Mesenchymal stem cell (in vitro differentiated cells and primary cell): ENCODE data around the gene UBXN10.

ENCODE experiments used
- DNase-seq: peaks from one replicate; pipeline ENCODE4 v3.0.0-alpha.2; 2013
- H2AFZ ChIP-seq: one replicate; pipeline ENCODE4 v1.6.1; 2013; ENCODE audit warnings: low read depth, mild to moderate bottlenecking, control low read depth, inconsistent platforms, low read length, moderate library complexity
- H2AK5ac ChIP-seq: 2 replicates; pipeline ENCODE4 v1.6.1; 2013; ENCODE audit warnings: low read length, moderate library complexity, mild to moderate bottlenecking, inconsistent platforms; ENCODE audit not compliant: severe bottlenecking
- H2BK120ac ChIP-seq: one replicate; pipeline ENCODE4 v1.6.1; 2013; ENCODE audit warnings: low read depth, mild to moderate bottlenecking, inconsistent platforms, low read length, moderate library complexity
- H2BK12ac ChIP-seq, 2 experiments: one replicate each; pipeline ENCODE4 v1.6.1; 2013; ENCODE audit warnings: inconsistent platforms in 2 of 2, low read length in 2 of 2, mild to moderate bottlenecking in 2 of 2, moderate library complexity in 2 of 2, control low read depth in 1 of 2
- H2BK15ac ChIP-seq: one replicate; pipeline ENCODE4 v1.6.1; 2013; ENCODE audit warnings: mild to moderate bottlenecking, low read depth, inconsistent platforms; ENCODE audit not compliant: poor library complexity, severe bottlenecking
- H2BK5ac ChIP-seq: 2 replicates; pipeline ENCODE4 v1.6.1; 2013; ENCODE audit warnings: low read depth, mild to moderate bottlenecking, low read length, control low read depth, inconsistent platforms; ENCODE audit not compliant: poor library complexity, severe bottlenecking
- H3K14ac ChIP-seq, 2 experiments: one replicate each; pipeline ENCODE4 v1.6.1; 2013; ENCODE audit warnings: inconsistent platforms in 2 of 2, low read length in 2 of 2, control low read depth in 1 of 2, mild to moderate bottlenecking in 1 of 2, moderate library complexity in 1 of 2
- H3K18ac ChIP-seq, 2 experiments: one replicate each; pipeline ENCODE4 v1.6.1; 2013; ENCODE audit warnings: inconsistent platforms in 2 of 2, low read length in 2 of 2, control low read depth in 1 of 2, low read depth in 1 of 2, mild to moderate bottlenecking in 1 of 2
- H3K23ac ChIP-seq, 2 experiments: one replicate each; pipeline ENCODE4 v1.6.1; 2013; ENCODE audit warnings: inconsistent platforms in 2 of 2, low read length in 2 of 2, mild to moderate bottlenecking in 2 of 2, moderate library complexity in 2 of 2, control low read depth in 1 of 2
- H3K27ac ChIP-seq: 2 replicates; pipeline ENCODE4 v1.5.1; 2013; ENCODE audit warnings: mild to moderate bottlenecking, moderate library complexity, low read length, control low read depth, inconsistent platforms; ENCODE audit not compliant: poor library complexity, severe bottlenecking
- H3K27me3 ChIP-seq, 2 experiments: 2 replicates each; pipeline versions ENCODE4 v1.6.1 to v1.7.0; 2013; ENCODE audit warnings: low read length in 2 of 2, mild to moderate bottlenecking in 2 of 2, moderate library complexity in 2 of 2, control low read depth in 1 of 2, inconsistent platforms in 1 of 2; ENCODE audit not compliant: control insufficient read depth in 1 of 2, insufficient read depth in 1 of 2
- H3K36me3 ChIP-seq, 2 experiments: 2 replicates each; pipeline versions ENCODE4 v1.6.1 to v1.7.0; 2013; ENCODE audit warnings: low read length in 2 of 2, control low read depth in 1 of 2, inconsistent platforms in 1 of 2, low read depth in 1 of 2, mild to moderate bottlenecking in 1 of 2; ENCODE audit not compliant: insufficient read depth in 2 of 2, control insufficient read depth in 1 of 2
- H3K4ac ChIP-seq, 2 experiments: one replicate each; pipeline ENCODE4 v1.6.1; 2013; ENCODE audit warnings: inconsistent platforms in 2 of 2, low read length in 2 of 2, mild to moderate bottlenecking in 2 of 2, moderate library complexity in 2 of 2, control low read depth in 1 of 2, low read depth in 1 of 2
- H3K4me1 ChIP-seq: 2 replicates; pipeline ENCODE4 v1.6.1; 2013; ENCODE audit warnings: low read depth, low read length, control low read depth; ENCODE audit not compliant: control insufficient read depth, insufficient read depth
- H3K4me2 ChIP-seq: 2 replicates; pipeline ENCODE4 v1.6.1; 2013; ENCODE audit warnings: low read length, mild to moderate bottlenecking, inconsistent platforms; ENCODE audit not compliant: poor library complexity, severe bottlenecking
- H3K4me3 ChIP-seq, 2 experiments: 2 replicates each; pipeline versions ENCODE4 v1.5.1 to v1.7.0; 2013; ENCODE audit warnings: low read length in 2 of 2, mild to moderate bottlenecking in 2 of 2, control low read depth in 1 of 2, low read depth in 1 of 2; ENCODE audit not compliant: insufficient read depth in 1 of 2
- H3K79me1 ChIP-seq: replicated peaks from 2 replicates; pipeline ENCODE4 v1.6.1; 2013; ENCODE audit warnings: mild to moderate bottlenecking, control low read depth, low read length, inconsistent platforms; ENCODE audit not compliant: poor library complexity, severe bottlenecking
- H3K9ac ChIP-seq: 2 replicates; pipeline ENCODE4 v1.7.0; 2013; ENCODE audit warnings: mild to moderate bottlenecking, low read length, moderate library complexity
- H3K9me3 ChIP-seq: 2 replicates; pipeline ENCODE4 v1.7.0; 2013; ENCODE audit warnings: mild to moderate bottlenecking, low read length; ENCODE audit not compliant: control insufficient read depth
- H4K8ac ChIP-seq: one replicate; pipeline ENCODE4 v1.6.1; 2013; ENCODE audit warnings: inconsistent platforms, mild to moderate bottlenecking, low read length, moderate library complexity
- H4K91ac ChIP-seq: one replicate; pipeline ENCODE4 v1.6.1; 2013; ENCODE audit warnings: mild to moderate bottlenecking, low read length, inconsistent platforms
- WGBS: methylation state at CpG from one replicate; pipeline ENCODE4 v1.1.7; 2013; ENCODE audit warnings: mixed read lengths; 5-methylcytosine and 5-hydroxymethylcytosine counted together

The UBXN10 gene

GRCh38 chr1:20223106-20223505, 37.2 kb downstream of the UBXN10 start:
- H3K79me1 ChIP-seq: no peaks in the 10 kb centered on the region
- H3K9ac ChIP-seq: no peak overlapping the region
- H3K4ac ChIP-seq: no peak overlapping the region
- H2AFZ ChIP-seq: no peak overlapping the region
- H2AK5ac ChIP-seq: no peak overlapping the region
- no peak for DNase-seq
- no peak overlapping the region for H3K18ac ChIP-seq
- no peak overlapping the region for H4K91ac ChIP-seq
- H3K4me3 ChIP-seq: no peak overlapping the region
- H2BK15ac ChIP-seq: no peak overlapping the region
- H3K9me3 ChIP-seq: no peaks in the 10 kb centered on the region
- H3K14ac ChIP-seq: no peak overlapping the region
- H2BK5ac ChIP-seq: no peak overlapping the region
- H3K4me1 ChIP-seq: no peaks in the 10 kb centered on the region
- no peak overlapping the region for H2BK12ac ChIP-seq
- no peak overlapping the region for H4K8ac ChIP-seq
- peaks cover 52 to 78% of the 10 kb centered on the region in 2 experiments for H3K27me3 ChIP-seq
- no peak overlapping the region for H2BK120ac ChIP-seq
- no peak overlapping the region for H3K23ac ChIP-seq
- no peak overlapping the region for H3K4me2 ChIP-seq
- H3K36me3 ChIP-seq: no peaks in the 10 kb centered on the region
- no peak overlapping the region for H3K27ac ChIP-seq
- WGBS: 95% methylated on average over 2 of the region's 2 CpGs

- no peaks in the 10 kb centered on the region for H3K4me1 ChIP-seq
- H3K23ac ChIP-seq: no peak overlapping the region
- no peak for DNase-seq
- no peak overlapping the region for H2AFZ ChIP-seq
- no peak overlapping the region for H3K4ac ChIP-seq
- no peak overlapping the region for H3K4me3 ChIP-seq
- H3K4me2 ChIP-seq: no peak overlapping the region
- H2AK5ac ChIP-seq: no peak overlapping the region
- H3K14ac ChIP-seq: no peak overlapping the region
- H2BK120ac ChIP-seq: no peak overlapping the region
- no peak overlapping the region for H2BK12ac ChIP-seq
- no peak overlapping the region for H2BK5ac ChIP-seq
- no peaks in the 10 kb centered on the region for H3K9me3 ChIP-seq
- H3K27me3 ChIP-seq: peaks cover 59 to 81% of the 10 kb centered on the region in 2 experiments
- H3K79me1 ChIP-seq: no peaks in the 10 kb centered on the region
- no peak overlapping the region for H3K18ac ChIP-seq
- no peaks in the 10 kb centered on the region for H3K36me3 ChIP-seq
- 62% methylated on average over 17 of the region's 18 CpGs for WGBS
- H4K91ac ChIP-seq: no peak overlapping the region
- H3K27ac ChIP-seq: no peak overlapping the region
- no peak overlapping the region for H2BK15ac ChIP-seq
- no peak overlapping the region for H4K8ac ChIP-seq
- no peak overlapping the region for H3K9ac ChIP-seq
Observed at GRCh38 chr1:20223551-20224419, 37.9 kb downstream of the UBXN10 start.

- H3K4ac ChIP-seq: no peak overlapping the region
- H3K36me3 ChIP-seq: no peaks in the 10 kb centered on the region
- H3K79me1 ChIP-seq: no peaks in the 10 kb centered on the region
- H3K27me3 ChIP-seq: peaks cover 66 to 89% of the 10 kb centered on the region in 2 experiments
- H3K23ac ChIP-seq: no peak overlapping the region
- H2AK5ac ChIP-seq: no peak overlapping the region
- no peaks in the 10 kb centered on the region for H3K4me1 ChIP-seq
- no peak overlapping the region for H2BK12ac ChIP-seq
- no peak overlapping the region for H3K18ac ChIP-seq
- no peak overlapping the region for H3K4me3 ChIP-seq
- no peak overlapping the region for H3K27ac ChIP-seq
- no peak overlapping the region for H2BK5ac ChIP-seq
- H2BK15ac ChIP-seq: no peak overlapping the region
- H3K4me2 ChIP-seq: no peak overlapping the region
- no peak overlapping the region for H4K8ac ChIP-seq
- no peak overlapping the region for H2BK120ac ChIP-seq
- H3K9me3 ChIP-seq: no peaks in the 10 kb centered on the region
- H4K91ac ChIP-seq: no peak overlapping the region
- no peak for DNase-seq
- 58% methylated on average over 3 of the region's 3 CpGs for WGBS
- no peak overlapping the region for H3K14ac ChIP-seq
- H3K9ac ChIP-seq: no peak overlapping the region
- H2AFZ ChIP-seq: no peak overlapping the region
Observed at GRCh38 chr1:20224546-20224945, 38.6 kb downstream of the UBXN10 start.

GRCh38 chr1:20227704-20228103, 41.8 kb downstream of the UBXN10 start:
- no peak overlapping the region for H3K4ac ChIP-seq
- H3K14ac ChIP-seq: no peak overlapping the region
- no peak overlapping the region for H3K9ac ChIP-seq
- H3K27ac ChIP-seq: no peak overlapping the region
- H3K9me3 ChIP-seq: no peaks in the 10 kb centered on the region
- no peaks in the 10 kb centered on the region for H3K4me1 ChIP-seq
- no peak overlapping the region for H4K8ac ChIP-seq
- H3K27me3 ChIP-seq: peaks cover 60 to 80% of the 10 kb centered on the region in 2 experiments
- H3K36me3 ChIP-seq: no peaks in the 10 kb centered on the region
- WGBS: 52% methylated on average over 3 of the region's 4 CpGs
- no peaks in the 10 kb centered on the region for H3K79me1 ChIP-seq
- no peak overlapping the region for H3K23ac ChIP-seq
- H3K4me2 ChIP-seq: no peak overlapping the region
- no peak overlapping the region for H2AFZ ChIP-seq
- no peak overlapping the region for H2BK5ac ChIP-seq
- H3K18ac ChIP-seq: no peak overlapping the region
- no peak overlapping the region for H2AK5ac ChIP-seq
- no peak for DNase-seq
- no peak overlapping the region for H3K4me3 ChIP-seq
- H2BK120ac ChIP-seq: no peak overlapping the region
- H2BK12ac ChIP-seq: no peak overlapping the region
- H2BK15ac ChIP-seq: no peak overlapping the region
- no peak overlapping the region for H4K91ac ChIP-seq
